SK-N-SH (cell line): ENCODE results near the gene DOHH.

ENCODE experiments used
- CTCF ChIP-seq: fragments of 200-600 bp; sonication (generic); IDR thresholded peaks from 2 replicates; pipeline ENCODE4 v1.6.1; 2017; ENCODE audit warnings: antibody characterized with exemption, mild to moderate bottlenecking, moderate library complexity
- FOXM1 ChIP-seq: IDR thresholded peaks from 2 replicates; pipeline ENCODE4 v1.4.0; 2012; ENCODE audit warnings: low read depth, mild to moderate bottlenecking
- GABPA ChIP-seq: IDR thresholded peaks from 2 replicates; pipeline ENCODE4 v1.4.0; 2012; ENCODE audit warnings: low read depth, mild to moderate bottlenecking

GRCh38 chr19:3507371-3508120 lies 7.1 kb upstream of the DOHH start:
- TF ChIP-seq CTCF (no peak), GABPA (no peak), FOXM1 (no peak)
